GM10266 (cell line): Measurements from ENCODE around the gene APBB2.

Experiments used
- DNase-seq: peaks from one replicate; pipeline ENCODE4 v3.0.0; 2012; ENCODE audit errors: extremely low spot score
- TF ChIP-seq, protein P1 (sequence below): IDR thresholded peaks from 2 replicates; pipeline ENCODE4 v1.5.1; 2012; ENCODE audit warnings: mild to moderate bottlenecking, low read depth; ENCODE audit not compliant: control insufficient read depth, insufficient read depth; ENCODE audit errors: missing control alignments

APBB2 gene

DNA sequence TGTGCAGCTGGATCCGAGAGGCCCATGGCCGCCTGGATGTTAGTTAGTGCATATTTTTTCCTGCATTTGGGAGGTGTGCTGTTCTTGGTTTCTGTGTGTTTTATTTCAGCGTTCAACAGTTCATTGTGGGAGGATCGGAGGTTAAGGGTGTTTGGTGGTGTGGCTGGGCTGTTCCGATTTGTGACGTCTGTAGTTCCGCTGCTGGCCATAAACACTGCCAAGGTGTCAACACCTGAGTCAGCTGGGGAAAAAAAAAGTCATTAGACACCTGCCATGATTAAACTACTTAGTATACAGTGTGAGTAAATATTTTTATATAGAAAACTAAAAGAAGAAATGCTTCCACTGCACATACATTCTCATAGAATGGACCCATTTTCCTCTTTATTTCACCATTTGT lies 200.2 kb downstream of the APBB2 start:
- DNase-seq = no peak
- TF ChIP-seq, protein P1, sequence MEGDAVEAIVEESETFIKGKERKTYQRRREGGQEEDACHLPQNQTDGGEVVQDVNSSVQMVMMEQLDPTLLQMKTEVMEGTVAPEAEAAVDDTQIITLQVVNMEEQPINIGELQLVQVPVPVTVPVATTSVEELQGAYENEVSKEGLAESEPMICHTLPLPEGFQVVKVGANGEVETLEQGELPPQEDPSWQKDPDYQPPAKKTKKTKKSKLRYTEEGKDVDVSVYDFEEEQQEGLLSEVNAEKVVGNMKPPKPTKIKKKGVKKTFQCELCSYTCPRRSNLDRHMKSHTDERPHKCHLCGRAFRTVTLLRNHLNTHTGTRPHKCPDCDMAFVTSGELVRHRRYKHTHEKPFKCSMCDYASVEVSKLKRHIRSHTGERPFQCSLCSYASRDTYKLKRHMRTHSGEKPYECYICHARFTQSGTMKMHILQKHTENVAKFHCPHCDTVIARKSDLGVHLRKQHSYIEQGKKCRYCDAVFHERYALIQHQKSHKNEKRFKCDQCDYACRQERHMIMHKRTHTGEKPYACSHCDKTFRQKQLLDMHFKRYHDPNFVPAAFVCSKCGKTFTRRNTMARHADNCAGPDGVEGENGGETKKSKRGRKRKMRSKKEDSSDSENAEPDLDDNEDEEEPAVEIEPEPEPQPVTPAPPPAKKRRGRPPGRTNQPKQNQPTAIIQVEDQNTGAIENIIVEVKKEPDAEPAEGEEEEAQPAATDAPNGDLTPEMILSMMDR = no peak

DNA sequence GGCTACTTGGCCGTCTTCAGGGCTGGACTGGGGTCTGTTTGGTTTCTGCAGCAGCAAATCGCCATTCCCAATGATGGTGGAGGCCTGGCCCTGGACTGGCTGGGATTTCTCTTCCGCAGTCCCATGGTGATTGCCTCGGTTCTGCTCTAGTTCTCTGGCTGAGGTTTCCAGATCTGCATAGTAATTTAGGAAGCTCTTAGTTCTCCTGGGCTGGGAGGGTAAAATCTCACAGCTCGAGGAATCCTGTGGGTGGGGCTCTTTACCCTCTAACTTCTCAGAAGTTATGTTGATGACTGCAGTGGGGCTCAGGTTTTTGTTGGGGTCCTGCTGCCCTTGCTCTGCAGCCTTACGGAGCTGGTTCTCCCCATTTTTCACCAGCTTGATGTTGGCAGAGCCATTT lies 200.6 kb downstream of the APBB2 start:
- DNase-seq = no peak
- TF ChIP-seq, protein P1 = no peak

DNA sequence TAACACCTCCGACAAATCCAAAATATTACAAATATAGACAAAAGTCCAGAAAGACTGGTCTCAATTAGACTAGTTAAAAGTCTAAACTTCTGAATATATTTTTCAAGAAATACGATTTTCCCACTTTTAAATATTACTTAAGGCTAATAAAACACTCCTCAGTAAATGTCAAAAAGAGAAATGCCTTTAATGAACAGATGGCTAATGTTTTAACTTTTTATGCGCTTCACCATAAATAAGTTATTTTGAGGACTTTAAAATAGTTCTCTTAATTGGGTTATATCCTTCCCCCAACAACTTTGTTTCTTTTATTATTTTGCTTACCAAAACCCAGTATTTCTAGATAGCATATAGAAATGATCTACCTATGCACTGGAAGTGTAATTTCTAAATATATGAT lies 201.4 kb downstream of the APBB2 start:
- no peak for DNase-seq
- TF ChIP-seq, protein P1 = no peak

DNA sequence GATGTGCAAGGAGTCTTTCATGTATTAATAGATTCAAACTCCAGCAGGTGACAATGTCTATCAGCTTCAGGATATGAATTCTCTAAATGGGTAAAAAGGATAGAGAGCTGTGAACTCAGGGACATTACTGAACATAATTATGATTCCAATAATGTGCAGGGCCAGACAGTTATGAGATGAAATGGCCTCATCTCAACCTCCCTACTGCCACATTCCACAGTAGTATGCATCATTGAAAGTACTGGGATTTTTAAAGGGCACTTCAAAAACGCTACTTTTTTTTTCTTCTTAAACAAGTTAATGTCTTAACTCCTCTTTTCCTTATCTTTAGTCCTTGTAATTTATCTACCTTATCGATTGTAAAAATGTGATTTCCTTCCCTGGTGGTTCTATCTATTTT lies 202.0 kb downstream of the APBB2 start:
- TF ChIP-seq, protein P1 = no peak
- DNase-seq = no peak

DNA sequence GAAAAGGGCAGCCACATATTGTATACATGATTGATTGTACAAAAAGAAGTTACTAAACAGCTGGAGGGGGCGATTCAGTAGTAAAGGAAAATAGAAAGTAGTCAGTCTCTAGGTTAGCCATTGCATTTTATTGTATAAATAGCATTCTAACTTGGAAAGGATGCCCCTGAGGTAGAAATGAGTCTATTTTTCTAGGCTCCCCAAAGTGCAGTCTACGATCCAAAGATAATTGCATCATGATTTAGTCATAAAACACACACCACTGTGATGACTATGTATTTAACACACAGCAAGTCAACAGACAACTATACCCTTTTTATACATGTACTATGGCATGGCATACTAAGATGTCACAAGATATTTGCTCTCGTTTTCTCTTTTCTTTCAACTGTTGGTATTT lies 204.9 kb downstream of the APBB2 start:
- DNase-seq = no peak
- TF ChIP-seq, protein P1 = no peak

DNA sequence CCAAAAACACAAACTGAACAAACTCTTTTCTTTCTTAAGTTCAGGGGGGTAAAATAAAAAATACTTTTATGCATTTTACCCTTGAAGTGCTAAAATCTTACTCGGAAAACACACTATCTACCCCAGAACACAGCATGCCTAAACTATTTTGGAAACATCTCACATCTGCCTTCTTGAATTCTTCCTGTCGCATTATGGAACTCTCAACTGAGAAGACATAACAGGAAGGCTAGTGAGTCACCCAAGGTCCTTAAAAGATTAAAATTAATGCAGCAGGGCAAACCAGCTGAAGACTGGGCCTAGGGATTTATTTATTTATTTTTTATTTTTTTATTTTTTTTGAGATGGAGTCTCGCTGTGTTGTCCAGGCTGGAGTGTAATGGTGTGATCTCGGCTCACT lies 208.2 kb downstream of the APBB2 start:
- TF ChIP-seq, protein P1 = no peak

DNA sequence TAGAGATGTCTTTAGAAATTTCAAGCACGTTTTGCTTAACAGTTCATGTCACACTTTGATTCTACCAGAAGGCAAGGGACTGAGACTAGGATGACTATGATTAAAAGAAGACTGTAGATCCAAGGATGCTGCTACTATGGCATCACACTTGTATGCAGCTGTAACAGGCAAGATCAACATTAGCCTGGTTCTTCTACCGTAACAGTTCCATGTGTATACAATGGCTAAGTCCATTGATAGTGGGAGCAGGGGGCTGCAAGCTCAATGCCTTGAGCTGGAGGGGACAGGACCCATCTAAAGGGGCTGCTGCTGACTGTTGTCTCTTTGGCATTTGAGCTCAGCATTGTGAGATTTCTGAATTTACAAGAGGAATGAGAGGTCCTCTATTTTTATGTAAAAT lies 212.0 kb downstream of the APBB2 start:
- TF ChIP-seq, protein P1 = no peak
- no peak for DNase-seq

More for the DNA sequence above, 208.2 kb downstream of the APBB2 start:
- no peak for DNase-seq
